ENCODE measurements around the gene TRIM54.
A peak's percentile ranks its signal among the peaks of the same experiment; 100 is the strongest.

TRIM54 gene

GRCh38 chr2:27320958-27321543, 38.8 kb downstream of the TRIM54 start:
- DNase-seq = peak; percentile 95

GRCh38 chr2:27322301-27322765, 40.1 kb downstream of the TRIM54 start:
- H3K27ac ChIP-seq (ENCODE audit: low read depth, low read length) = no peak overlapping the region
- DNase-seq = peak; percentile 46

More at GRCh38 chr2:27320958-27321543, 38.8 kb downstream of the TRIM54 start:
- H3K18ac ChIP-seq (ENCODE audit: low read length) = no peak overlapping the region
- H2BK15ac ChIP-seq (replicated peaks; ENCODE audit: low read depth) = no peak overlapping the region
- no peaks in the 10 kb centered on the region for H3K79me2 ChIP-seq (ENCODE audit: control insufficient read depth, insufficient read depth, low read length)
- no peak overlapping the region for H2BK5ac ChIP-seq (ENCODE audit: low read length)
- H3K27me3 ChIP-seq (ENCODE audit: insufficient read depth, low read length, poor library complexity) = no peaks in the 10 kb centered on the region
- no peak overlapping the region for H3K9ac ChIP-seq (ENCODE audit: low read length)
- H3K36me3 ChIP-seq (ENCODE audit: control insufficient read depth, insufficient read depth, low read length) = no peaks in the 10 kb centered on the region
- no peak overlapping the region for H3K4ac ChIP-seq (ENCODE audit: low read depth, low read length)
- H3K27ac ChIP-seq (ENCODE audit: low read depth, low read length) = no peak overlapping the region
- no peak overlapping the region for H3K4me2 ChIP-seq (ENCODE audit: low read length)
- no peak overlapping the region for H3K23ac ChIP-seq (ENCODE audit: low read length)
- H2AK5ac ChIP-seq (ENCODE audit: low read length) = no peak overlapping the region
- H3K56ac ChIP-seq (ENCODE audit: low read length) = no peak overlapping the region
- no peak overlapping the region for H4K8ac ChIP-seq (ENCODE audit: low read depth, low read length)
- H3K79me1 ChIP-seq (ENCODE audit: low read length) = peaks cover 6% of the 10 kb centered on the region
- peaks cover 8% of the 10 kb centered on the region for H3K4me1 ChIP-seq (ENCODE audit: control insufficient read depth, low read depth, low read length)
- no peak overlapping the region for H3K4me3 ChIP-seq (ENCODE audit: low read length)
- no CpG with 5 or more reads among the region's 8 CpGs for WGBS (ENCODE audit: extremely low coverage, insufficient coverage, low lambda C conversion rate)
- no peak overlapping the region for H2BK120ac ChIP-seq (ENCODE audit: low read depth, low read length)
- H4K5ac ChIP-seq (ENCODE audit: low read length) = no peak overlapping the region

DNA sequence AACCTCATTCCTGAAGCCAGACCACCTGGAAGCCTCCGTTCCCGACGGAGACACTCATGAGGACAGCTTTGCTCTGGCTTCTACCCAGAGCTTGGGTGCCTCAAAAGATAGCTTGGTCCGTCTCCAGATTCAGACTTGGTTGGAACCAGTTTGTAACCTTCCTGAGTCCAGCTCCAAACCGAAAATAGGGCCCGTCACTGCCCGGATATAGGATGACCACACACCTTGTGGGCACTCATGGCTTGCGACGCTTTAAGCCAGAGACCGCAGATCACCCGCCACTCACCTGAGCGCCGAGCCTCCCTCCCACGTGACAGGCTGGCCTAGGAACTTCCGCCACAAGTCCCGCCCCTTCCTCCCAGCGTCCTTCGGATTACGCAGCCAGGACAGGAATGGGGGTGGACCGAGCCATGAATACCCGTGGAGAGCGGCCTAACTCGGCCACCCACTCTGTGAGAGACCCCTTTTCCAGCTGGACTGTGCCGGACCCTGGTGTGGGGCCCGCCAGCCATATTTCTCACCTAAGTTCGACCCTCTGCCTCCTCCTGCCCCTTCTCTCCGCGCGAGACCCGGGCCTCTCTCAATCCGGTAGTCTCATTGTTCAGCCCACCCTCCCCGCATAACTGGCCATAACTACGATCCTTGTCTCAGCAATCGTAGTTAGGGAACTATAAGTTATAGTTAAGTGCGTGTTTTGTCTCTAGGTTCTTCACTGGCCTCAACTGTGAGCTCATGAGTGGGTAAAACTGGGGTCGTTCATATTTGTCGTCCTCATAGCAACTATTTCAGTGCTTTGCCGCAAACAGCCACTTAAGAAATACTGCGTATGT, 40.8 kb downstream of the TRIM54 start, which contains the start of gene MPV17:
Gene MPV17, minus strand, starts transcription at position 332 of the 830 bp plus-strand sequence. CDS start 580 bp downstream, outside the sequence.
- peak within 1 kb of the TSS; percentile 85 for H3K18ac ChIP-seq (ENCODE audit: low read length)
- no peaks in the 10 kb centered on the region for H3K27me3 ChIP-seq (ENCODE audit: insufficient read depth, low read length, poor library complexity)
- peak within 1 kb of the TSS; percentile 97 for H3K23ac ChIP-seq (ENCODE audit: low read length)
- no peak within 1 kb of the TSS for H2BK15ac ChIP-seq (replicated peaks; ENCODE audit: low read depth)
- H3K4me3 ChIP-seq (ENCODE audit: low read length) = peak within 1 kb of the TSS; percentile 97
- H3K4me2 ChIP-seq (ENCODE audit: low read length) = peak within 1 kb of the TSS; percentile 100
- H2AK5ac ChIP-seq (ENCODE audit: low read length) = peak within 1 kb of the TSS; percentile 88
- no peak within 1 kb of the TSS for H2BK120ac ChIP-seq (ENCODE audit: low read depth, low read length)
- H4K8ac ChIP-seq (ENCODE audit: low read depth, low read length) = peak within 1 kb of the TSS; percentile 78
- peak; percentile 97 for DNase-seq
- no CpG with 5 or more reads among the region's 39 CpGs for WGBS (ENCODE audit: extremely low coverage, insufficient coverage, low lambda C conversion rate)
- peak within 1 kb of the TSS; percentile 70 for H3K27ac ChIP-seq (ENCODE audit: low read depth, low read length)
- peak within 1 kb of the TSS; percentile 99 for H3K56ac ChIP-seq (ENCODE audit: low read length)
- peak within 1 kb of the TSS; percentile 78 for H2BK5ac ChIP-seq (ENCODE audit: low read length)
- peaks cover 6% of the 10 kb centered on the region for H3K4me1 ChIP-seq (ENCODE audit: control insufficient read depth, low read depth, low read length)
- peak within 1 kb of the TSS; percentile 99 for H3K9ac ChIP-seq (ENCODE audit: low read length)
- H4K5ac ChIP-seq (ENCODE audit: low read length) = peak within 1 kb of the TSS; percentile 91
- H3K4ac ChIP-seq (ENCODE audit: low read depth, low read length) = peak within 1 kb of the TSS; percentile 75
- peaks cover 6% of the 10 kb centered on the region for H3K36me3 ChIP-seq (ENCODE audit: control insufficient read depth, insufficient read depth, low read length)
- H3K79me2 ChIP-seq (ENCODE audit: control insufficient read depth, insufficient read depth, low read length) = no peaks in the 10 kb centered on the region
- H3K79me1 ChIP-seq (ENCODE audit: low read length) = peaks cover 6% of the 10 kb centered on the region

More at GRCh38 chr2:27322301-27322765, 40.1 kb downstream of the TRIM54 start:
- no peak overlapping the region for H2BK120ac ChIP-seq (ENCODE audit: low read depth, low read length)
- peak overlapping the region; percentile 100 for H3K4me2 ChIP-seq (ENCODE audit: low read length)
- H3K79me1 ChIP-seq (ENCODE audit: low read length) = peaks cover 6% of the 10 kb centered on the region
- H4K5ac ChIP-seq (ENCODE audit: low read length) = peak overlapping the region; percentile 33
- peaks cover 6% of the 10 kb centered on the region for H3K4me1 ChIP-seq (ENCODE audit: control insufficient read depth, low read depth, low read length)
- H3K4ac ChIP-seq (ENCODE audit: low read depth, low read length) = peak overlapping the region; percentile 28
- peak overlapping the region; percentile 88 for H2AK5ac ChIP-seq (ENCODE audit: low read length)
- no peaks in the 10 kb centered on the region for H3K27me3 ChIP-seq (ENCODE audit: insufficient read depth, low read length, poor library complexity)
- H3K4me3 ChIP-seq (ENCODE audit: low read length) = peak overlapping the region; percentile 88
- peaks cover 6% of the 10 kb centered on the region for H3K36me3 ChIP-seq (ENCODE audit: control insufficient read depth, insufficient read depth, low read length)
- H2BK5ac ChIP-seq (ENCODE audit: low read length) = no peak overlapping the region
- no CpG with 5 or more reads among the region's 10 CpGs for WGBS (ENCODE audit: extremely low coverage, insufficient coverage, low lambda C conversion rate)
- no peaks in the 10 kb centered on the region for H3K79me2 ChIP-seq (ENCODE audit: control insufficient read depth, insufficient read depth, low read length)
- H3K56ac ChIP-seq (ENCODE audit: low read length) = peak overlapping the region; percentile 99
- H3K9ac ChIP-seq (ENCODE audit: low read length) = peak overlapping the region; percentile 99
- peak overlapping the region; percentile 97 for H3K23ac ChIP-seq (ENCODE audit: low read length)
- no peak overlapping the region for H2BK15ac ChIP-seq (replicated peaks; ENCODE audit: low read depth)
- H3K18ac ChIP-seq (ENCODE audit: low read length) = no peak overlapping the region
- H4K8ac ChIP-seq (ENCODE audit: low read depth, low read length) = no peak overlapping the region

DNA sequence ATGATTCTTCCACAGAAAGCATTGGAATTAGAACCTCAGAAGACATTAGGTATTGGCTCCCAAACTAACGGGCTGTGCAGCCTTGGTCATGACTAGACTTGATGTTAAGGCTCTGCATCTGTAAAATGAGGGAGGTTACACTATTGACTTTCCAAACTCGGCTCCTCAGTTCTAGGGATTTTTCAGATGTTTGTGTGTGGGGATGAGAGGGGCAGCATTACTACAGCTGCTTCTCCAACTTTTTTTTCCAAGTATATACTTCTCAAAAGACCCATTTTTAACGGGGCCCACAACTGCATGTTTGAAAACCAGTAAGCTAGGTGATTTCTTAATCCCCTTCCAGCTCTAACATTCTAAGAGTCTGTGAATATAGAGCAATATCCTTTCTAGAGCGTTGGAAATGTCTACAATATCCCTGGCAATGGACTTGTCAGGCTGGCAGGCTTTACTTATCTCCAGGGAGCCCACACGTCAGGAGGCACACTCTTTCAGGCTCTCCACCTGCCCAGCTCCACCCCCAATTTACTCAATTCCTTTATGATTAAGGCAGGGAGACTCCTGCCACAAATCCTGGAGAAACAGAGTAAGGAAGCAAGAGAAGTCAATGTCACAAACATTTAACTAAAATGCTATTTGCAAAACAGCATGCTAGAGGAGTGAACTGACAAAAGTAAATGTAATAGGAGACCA, 41.5 kb downstream of the TRIM54 start:
- Histone ChIP-seq H3K27me3 (ENCODE audit: insufficient read depth, low read length, poor library complexity) (no peaks in the 10 kb centered on the region), H3K4me2 (ENCODE audit: low read length) (peak overlapping the region; percentile 99), H3K23ac (ENCODE audit: low read length) (no peak overlapping the region), H3K56ac (ENCODE audit: low read length) (peak overlapping the region; percentile 99), H2BK120ac (ENCODE audit: low read depth, low read length) (no peak overlapping the region), H3K18ac (ENCODE audit: low read length) (no peak overlapping the region), H3K4ac (ENCODE audit: low read depth, low read length) (no peak overlapping the region), H3K36me3 (ENCODE audit: control insufficient read depth, insufficient read depth, low read length) (peaks cover 7% of the 10 kb centered on the region), H2BK15ac (replicated peaks; ENCODE audit: low read depth) (no peak overlapping the region), H3K4me3 (ENCODE audit: low read length) (peak overlapping the region; percentile 97), H2BK5ac (ENCODE audit: low read length) (peak overlapping the region; percentile 78), H3K79me2 (ENCODE audit: control insufficient read depth, insufficient read depth, low read length) (no peaks in the 10 kb centered on the region), H3K79me1 (ENCODE audit: low read length) (peaks cover 6% of the 10 kb centered on the region), H3K9ac (ENCODE audit: low read length) (peak overlapping the region; percentile 99), H4K8ac (ENCODE audit: low read depth, low read length) (peak overlapping the region; percentile 78), H3K27ac (ENCODE audit: low read depth, low read length) (peak overlapping the region; percentile 70), H2AK5ac (ENCODE audit: low read length) (peak overlapping the region; percentile 88), H4K5ac (ENCODE audit: low read length) (peak overlapping the region; percentile 91), H3K4me1 (ENCODE audit: control insufficient read depth, low read depth, low read length) (peaks cover 6% of the 10 kb centered on the region)
- DNase-seq = peak; percentile 8
- WGBS (ENCODE audit: extremely low coverage, insufficient coverage, low lambda C conversion rate) = no CpG with 5 or more reads among the region's 5 CpGs

DNA sequence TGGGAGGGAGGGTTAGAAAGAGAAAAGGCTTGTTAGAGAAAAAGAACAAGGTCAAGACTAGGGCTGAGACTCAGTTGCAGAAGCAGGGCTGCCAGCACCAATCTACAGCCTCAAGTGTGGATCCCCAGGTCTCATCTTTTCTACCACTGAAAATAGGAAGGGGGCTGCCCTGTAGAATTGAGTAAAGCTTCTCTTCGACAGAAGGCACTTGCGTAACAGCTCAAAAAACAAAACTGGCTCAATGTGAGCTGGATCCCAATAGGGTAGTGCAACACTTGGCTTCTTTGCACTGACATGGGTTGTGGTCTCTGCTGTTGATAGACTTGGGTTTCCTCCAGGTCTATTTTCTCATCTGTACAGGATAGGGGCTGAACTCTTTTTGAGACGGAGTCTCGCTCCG, 42.5 kb downstream of the TRIM54 start:
- Histone ChIP-seq H2BK120ac (ENCODE audit: low read depth, low read length) (no peak overlapping the region), H3K18ac (ENCODE audit: low read length) (no peak overlapping the region), H2BK5ac (ENCODE audit: low read length) (no peak overlapping the region), H3K4me3 (ENCODE audit: low read length) (no peak overlapping the region), H3K56ac (ENCODE audit: low read length) (no peak overlapping the region), H3K4ac (ENCODE audit: low read depth, low read length) (no peak overlapping the region), H3K4me2 (ENCODE audit: low read length) (no peak overlapping the region), H4K8ac (ENCODE audit: low read depth, low read length) (no peak overlapping the region), H2BK15ac (replicated peaks; ENCODE audit: low read depth) (no peak overlapping the region), H3K27ac (ENCODE audit: low read depth, low read length) (no peak overlapping the region), H3K27me3 (ENCODE audit: insufficient read depth, low read length, poor library complexity) (no peaks in the 10 kb centered on the region), H3K79me2 (ENCODE audit: control insufficient read depth, insufficient read depth, low read length) (no peaks in the 10 kb centered on the region), H3K9ac (ENCODE audit: low read length) (no peak overlapping the region), H3K36me3 (ENCODE audit: control insufficient read depth, insufficient read depth, low read length) (peaks cover 14% of the 10 kb centered on the region), H3K23ac (ENCODE audit: low read length) (no peak overlapping the region), H2AK5ac (ENCODE audit: low read length) (no peak overlapping the region), H4K5ac (ENCODE audit: low read length) (no peak overlapping the region), H3K79me1 (ENCODE audit: low read length) (peaks cover 6% of the 10 kb centered on the region), H3K4me1 (ENCODE audit: control insufficient read depth, low read depth, low read length) (peaks cover 6% of the 10 kb centered on the region)
- no CpG with 5 or more reads among the region's 5 CpGs for WGBS (ENCODE audit: extremely low coverage, insufficient coverage, low lambda C conversion rate)
- no peak for DNase-seq

Measured in mesendoderm (in vitro differentiated cells).